ENCODE results near the gene CYTH2. TPM values are rescaled to one million over a fixed set of nuclear protein-coding genes. Genes with fewer than 3 reads are reported as not detected.

Gene CYTH2
- total RNA-seq, 1 donor from 2014 or later: 32.1 TPM

DNA sequence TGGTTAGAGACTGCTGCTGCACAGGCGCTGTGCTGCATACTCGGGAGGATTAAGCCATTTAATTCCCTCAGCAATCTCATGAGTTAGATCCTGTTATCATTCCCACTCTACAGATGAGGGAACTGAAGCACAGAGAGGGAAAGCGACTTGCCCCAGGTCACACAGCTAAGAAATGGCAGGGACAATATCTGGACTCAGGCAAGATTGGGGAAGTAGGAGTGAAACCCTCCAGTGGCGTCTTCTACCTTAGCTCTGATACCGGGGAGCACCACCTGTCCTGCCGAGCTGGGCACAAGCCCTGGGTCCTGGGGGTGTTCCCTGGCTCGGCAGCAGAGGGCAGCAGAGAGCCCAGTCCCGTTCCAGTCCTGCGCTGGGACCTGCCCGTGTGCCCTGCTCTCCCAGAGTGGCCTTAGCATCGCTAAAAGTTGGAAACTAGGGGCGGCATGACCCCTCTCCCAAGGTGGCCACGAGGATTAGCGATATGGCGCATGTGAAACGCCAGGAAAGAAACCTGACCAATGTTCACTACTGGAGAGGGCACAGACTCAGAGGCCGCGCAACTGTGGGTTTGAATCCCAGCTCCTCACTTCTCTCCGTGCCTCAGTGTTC, 20.5 kb downstream of the CYTH2 start:
- Histone ChIP-seq H3K4me3 (no peak overlapping the region), H3K27me3 (ENCODE audit: low read depth) (peaks cover 6% of the 10 kb centered on the region), H3K36me3 (no peaks in the 10 kb centered on the region), H3K27ac (replicated peaks) (no peak overlapping the region), H3K4me1 (peaks cover 39% of the 10 kb centered on the region), H3K9me3 (replicated peaks) (no peaks in the 10 kb centered on the region)
- DNase-seq: peak; percentile 73
- intact Hi-C loops (cut with micrococcal nuclease): loop anchor here (5.0 kb wide), 1 partner anchor 93 kb away; no protein-coding TSS in a partner anchor
- TF ChIP-seq CTCF (IDR thresholded peaks at IDR 0.05; ENCODE audit: borderline replicate concordance): peak; percentile 98

- no peak for DNase-seq
- no peak overlapping the region for H3K27ac ChIP-seq (replicated peaks)
- peaks cover 6% of the 10 kb centered on the region for H3K27me3 ChIP-seq (ENCODE audit: low read depth)
- H3K4me3 ChIP-seq: peak overlapping the region; percentile 23
- TF ChIP-seq CTCF (IDR thresholded peaks at IDR 0.05; ENCODE audit: borderline replicate concordance): no peak
- H3K9me3 ChIP-seq (replicated peaks): no peaks in the 10 kb centered on the region
- peaks cover 39% of the 10 kb centered on the region for H3K4me1 ChIP-seq
- no peaks in the 10 kb centered on the region for H3K36me3 ChIP-seq
- intact Hi-C loops (cut with micrococcal nuclease): loop anchor here (5.0 kb wide), 1 partner anchor 91 kb away; no protein-coding TSS in a partner anchor
Measured at GRCh38 chr19:48490981-48491792, 22.0 kb downstream of the CYTH2 start.

DNA sequence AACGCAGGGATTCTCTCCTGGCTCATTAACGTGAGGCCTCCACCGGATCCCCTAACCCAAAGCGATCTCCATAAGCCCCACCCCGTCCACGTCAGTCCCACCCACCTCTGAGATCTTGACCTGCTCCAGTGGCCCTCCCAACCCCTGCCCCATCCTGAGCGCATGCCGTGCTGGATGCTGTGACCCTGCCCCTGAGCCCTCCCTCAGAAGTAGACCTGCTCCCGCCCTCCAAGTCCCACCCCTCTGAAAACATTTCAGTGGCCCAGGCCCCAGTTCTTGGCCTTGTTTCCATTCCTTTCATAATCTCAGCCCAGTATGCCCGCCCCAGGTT, 22.6 kb downstream of the CYTH2 start:
- H3K36me3 ChIP-seq: no peaks in the 10 kb centered on the region
- peaks cover 39% of the 10 kb centered on the region for H3K4me1 ChIP-seq
- H3K9me3 ChIP-seq (replicated peaks): no peaks in the 10 kb centered on the region
- DNase-seq: no peak
- H3K4me3 ChIP-seq: peak overlapping the region; percentile 23
- H3K27ac ChIP-seq (replicated peaks): no peak overlapping the region
- no peak for TF ChIP-seq CTCF (IDR thresholded peaks at IDR 0.05; ENCODE audit: borderline replicate concordance)
- intact Hi-C loops (cut with micrococcal nuclease): loop anchor here (5.0 kb wide), 1 partner anchor 91 kb away; no protein-coding TSS in a partner anchor
- H3K27me3 ChIP-seq (ENCODE audit: low read depth): peaks cover 6% of the 10 kb centered on the region

DNA sequence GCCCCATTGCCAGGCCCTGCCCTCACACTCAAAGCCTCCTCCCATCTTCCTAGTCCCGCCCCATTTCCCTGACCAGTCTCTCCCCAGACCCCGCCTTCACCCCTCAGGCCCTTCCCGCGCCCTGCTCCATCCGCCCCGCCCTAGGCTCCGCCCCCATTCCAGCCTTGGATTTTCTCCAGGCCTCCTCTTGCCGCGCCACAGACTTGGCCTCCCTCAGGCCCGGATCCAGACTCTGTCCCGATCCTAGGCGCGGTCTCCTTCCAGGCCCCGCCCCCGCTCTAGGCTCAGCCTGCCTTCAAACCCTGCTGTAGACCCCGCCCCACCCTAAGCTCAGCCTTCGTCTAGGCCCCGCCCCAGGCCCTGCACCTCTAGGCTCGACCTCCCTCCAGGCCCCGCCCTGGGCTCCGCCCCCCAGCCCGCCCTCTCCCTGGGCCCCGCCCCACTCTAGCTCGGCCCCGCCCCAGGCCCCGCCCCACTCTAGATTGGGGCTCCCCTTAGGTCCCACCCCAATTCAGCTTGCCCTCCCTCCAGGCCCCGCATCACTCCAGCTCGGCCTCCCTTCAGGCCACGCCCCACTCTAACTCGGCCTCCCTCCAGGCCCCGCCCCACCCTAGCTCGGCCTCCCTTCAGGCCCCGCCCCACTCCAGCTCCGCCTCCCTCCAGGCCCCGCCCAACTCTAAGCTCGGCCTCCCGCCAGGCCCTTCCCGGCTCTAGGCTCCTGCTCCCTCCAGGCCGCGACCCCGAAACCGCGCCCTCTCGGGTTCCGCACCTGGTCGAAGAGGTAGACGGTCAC, 24.0 kb downstream of the CYTH2 start:
- Histone ChIP-seq H3K4me1 (peaks cover 33% of the 10 kb centered on the region), H3K9me3 (replicated peaks) (no peaks in the 10 kb centered on the region), H3K36me3 (no peaks in the 10 kb centered on the region), H3K27me3 (ENCODE audit: low read depth) (peaks cover 18% of the 10 kb centered on the region), H3K27ac (replicated peaks) (peak overlapping the region; percentile 80), H3K4me3 (peak overlapping the region; percentile 67)
- DNase-seq: peak; percentile 94
- TF ChIP-seq CTCF (IDR thresholded peaks at IDR 0.05; ENCODE audit: borderline replicate concordance): no peak
- intact Hi-C loops (cut with micrococcal nuclease): loop anchor here (5.0 kb wide), 1 partner anchor 89 kb away; no protein-coding TSS in a partner anchor

GRCh38 chr19:48493718-48494401, 24.7 kb downstream of the CYTH2 start:
- no peak for TF ChIP-seq CTCF (IDR thresholded peaks at IDR 0.05; ENCODE audit: borderline replicate concordance)

More at GRCh38 chr19:48493718-48494401, 24.7 kb downstream of the CYTH2 start:
- peaks cover 35% of the 10 kb centered on the region for H3K4me1 ChIP-seq
- peak overlapping the region; percentile 80 for H3K27ac ChIP-seq (replicated peaks)
- intact Hi-C loops (cut with micrococcal nuclease): loop anchor here (5.0 kb wide), 1 partner anchor 88 kb away; no protein-coding TSS in a partner anchor
- H3K9me3 ChIP-seq (replicated peaks): no peaks in the 10 kb centered on the region
- H3K4me3 ChIP-seq: peak overlapping the region; percentile 67
- no peaks in the 10 kb centered on the region for H3K36me3 ChIP-seq
- H3K27me3 ChIP-seq (ENCODE audit: low read depth): peaks cover 25% of the 10 kb centered on the region
- no peak for DNase-seq
